ENCODE results near the gene ZBTB16.

The ZBTB16 gene

DNA sequence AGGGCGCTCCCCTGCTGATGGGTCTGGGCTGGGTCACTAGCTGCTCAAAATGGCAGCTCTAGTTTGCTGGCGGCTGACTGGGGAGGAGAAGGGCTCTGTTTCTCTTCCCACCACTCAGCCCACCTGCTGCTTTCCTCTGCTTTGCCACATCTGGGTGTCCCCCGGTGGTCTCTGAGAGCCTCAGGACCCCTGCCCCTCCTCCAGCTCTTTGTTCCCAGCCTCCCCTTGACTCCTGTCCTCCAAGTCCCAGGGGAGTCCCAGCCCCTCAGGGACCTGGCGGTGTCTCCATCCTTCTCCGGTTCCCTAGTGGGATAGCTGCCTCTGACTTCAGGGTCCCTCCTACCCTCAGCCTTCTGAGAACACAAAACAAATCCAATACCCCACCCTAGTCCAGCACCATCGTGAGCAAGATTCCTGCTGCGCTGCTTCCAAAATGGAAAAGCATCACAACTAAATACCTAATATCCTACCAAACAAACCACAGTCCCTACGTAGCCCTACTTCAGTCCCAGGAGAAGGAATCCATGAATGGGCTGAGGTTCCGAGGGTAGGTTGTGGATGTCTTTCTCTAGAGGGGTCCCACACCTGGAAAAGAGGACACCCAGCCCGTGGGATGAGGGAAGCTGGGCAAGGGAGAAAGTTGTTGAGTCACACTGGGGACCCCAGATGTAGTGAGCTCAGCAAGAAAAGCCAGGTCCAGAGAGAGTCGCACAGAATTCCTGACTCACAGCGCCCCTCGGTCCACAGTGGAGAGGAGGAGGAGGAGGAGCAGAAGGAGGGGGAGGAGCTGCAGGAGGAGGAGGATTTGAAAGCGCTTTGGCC, 191.7 kb downstream of the ZBTB16 start:
- no peak for ATAC-seq (ENCODE audit: low read depth)

DNA sequence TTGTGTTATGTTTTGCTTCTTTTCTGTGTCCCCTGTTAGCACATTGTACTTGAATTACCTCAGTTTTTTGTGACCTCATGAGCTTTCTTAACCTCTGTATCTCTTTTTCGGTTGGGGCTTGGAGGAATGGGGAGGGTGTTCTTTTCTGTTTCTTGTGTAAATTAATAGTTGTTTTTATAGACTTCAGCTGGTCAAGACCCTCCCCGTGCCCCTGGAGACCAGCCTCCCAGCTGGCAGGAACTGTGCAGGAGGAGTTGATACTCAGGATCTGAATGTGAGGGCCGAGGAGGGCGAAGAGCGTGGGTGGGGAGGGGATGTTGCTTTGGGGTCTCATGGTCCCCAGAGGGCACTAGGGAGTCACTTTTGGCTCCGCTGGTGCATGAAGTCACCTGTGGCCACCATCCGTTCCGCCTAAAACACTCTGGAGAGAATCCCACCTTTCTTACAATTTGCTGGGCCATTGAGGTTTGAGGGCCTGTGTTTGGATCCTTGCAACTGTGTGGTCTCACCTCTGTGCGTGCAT, 192.4 kb downstream of the ZBTB16 start:
- Histone ChIP-seq H3K9me3 (ENCODE audit: severe bottlenecking) (no peaks in the 10 kb centered on the region), H3K27ac (ENCODE audit: poor library complexity, severe bottlenecking) (no peak overlapping the region), H3K27me3 (ENCODE audit: insufficient read depth, poor library complexity, severe bottlenecking) (no peaks in the 10 kb centered on the region), H3K36me3 (ENCODE audit: low read depth) (0 out of 2 replicates have a peak, but pooled peaks cover 7% of the 10 kb centered on the region), H3K4me1 (ENCODE audit: insufficient read depth, poor library complexity, severe bottlenecking) (no peaks in the 10 kb centered on the region), H3K4me3 (ENCODE audit: severe bottlenecking) (no peak overlapping the region)
- no peak for DNase-seq (ENCODE audit: low spot score)
- TF ChIP-seq CTCF (IDR thresholded peaks at IDR 0.05; ENCODE audit: poor library complexity, severe bottlenecking), result no peak
- no peak for ATAC-seq (ENCODE audit: low read depth)

More for the DNA sequence above, 191.7 kb downstream of the ZBTB16 start:
- no peaks in the 10 kb centered on the region for H3K27me3 ChIP-seq (ENCODE audit: insufficient read depth, poor library complexity, severe bottlenecking)
- H3K4me3 ChIP-seq (ENCODE audit: severe bottlenecking), result no peak overlapping the region
- H3K27ac ChIP-seq (ENCODE audit: poor library complexity, severe bottlenecking), result no peak overlapping the region
- DNase-seq (ENCODE audit: low spot score), result no peak
- TF ChIP-seq CTCF (IDR thresholded peaks at IDR 0.05; ENCODE audit: poor library complexity, severe bottlenecking), result no peak
- H3K36me3 ChIP-seq (ENCODE audit: low read depth), result 0 out of 2 replicates have a peak, but pooled peaks cover 7% of the 10 kb centered on the region
- H3K9me3 ChIP-seq (ENCODE audit: severe bottlenecking), result no peaks in the 10 kb centered on the region
- no peaks in the 10 kb centered on the region for H3K4me1 ChIP-seq (ENCODE audit: insufficient read depth, poor library complexity, severe bottlenecking)

GRCh38 chr11:114252767-114253166, 193.3 kb downstream of the ZBTB16 start:
- Histone ChIP-seq H3K36me3 (ENCODE audit: low read depth) (0 out of 2 replicates have a peak, but pooled peaks cover 6% of the 10 kb centered on the region), H3K4me1 (ENCODE audit: insufficient read depth, poor library complexity, severe bottlenecking) (no peaks in the 10 kb centered on the region), H3K27ac (ENCODE audit: poor library complexity, severe bottlenecking) (no peak overlapping the region), H3K4me3 (ENCODE audit: severe bottlenecking) (no peak overlapping the region), H3K27me3 (ENCODE audit: insufficient read depth, poor library complexity, severe bottlenecking) (no peaks in the 10 kb centered on the region), H3K9me3 (ENCODE audit: severe bottlenecking) (no peaks in the 10 kb centered on the region)
- no peak for ATAC-seq (ENCODE audit: low read depth)
- TF ChIP-seq CTCF (IDR thresholded peaks at IDR 0.05; ENCODE audit: poor library complexity, severe bottlenecking), result no peak
- no peak for DNase-seq (ENCODE audit: low spot score)

- H3K36me3 ChIP-seq (ENCODE audit: low read depth), result no peaks in the 10 kb centered on the region
- H3K9me3 ChIP-seq (ENCODE audit: severe bottlenecking), result no peaks in the 10 kb centered on the region
- no peak overlapping the region for H3K4me3 ChIP-seq (ENCODE audit: severe bottlenecking)
- H3K27ac ChIP-seq (ENCODE audit: poor library complexity, severe bottlenecking), result no peak overlapping the region
- no peak for TF ChIP-seq CTCF (IDR thresholded peaks at IDR 0.05; ENCODE audit: poor library complexity, severe bottlenecking)
- no peaks in the 10 kb centered on the region for H3K4me1 ChIP-seq (ENCODE audit: insufficient read depth, poor library complexity, severe bottlenecking)
- H3K27me3 ChIP-seq (ENCODE audit: insufficient read depth, poor library complexity, severe bottlenecking), result no peaks in the 10 kb centered on the region
- no peak for ATAC-seq (ENCODE audit: low read depth)
- no peak for DNase-seq (ENCODE audit: low spot score)
Measured at GRCh38 chr11:114253771-114254170, 194.3 kb downstream of the ZBTB16 start.
